GM23248 (cell line): ENCODE data around the gene WRAP53. TPM values are rescaled to one million over a fixed set of nuclear protein-coding genes. Genes with fewer than 3 reads are reported as not detected.

ENCODE experiments used
- DNase-seq: peaks from one replicate; pipeline ENCODE4 v3.0.0-alpha.2; 2015
- H2AFZ ChIP-seq: fragments of 200-600 bp; sonication (generic); 2 replicates; pipeline ENCODE4 v1.6.1; 2016; ENCODE audit warnings: antibody characterized with exemption
- H3F3A ChIP-seq: fragments of 200-600 bp; sonication (generic); 2 replicates; pipeline ENCODE4 v1.6.1; 2016; ENCODE audit warnings: mild to moderate bottlenecking, antibody characterized with exemption, mixed run types; ENCODE audit not compliant: insufficient read depth
- H3K27ac ChIP-seq: fragments of 200-600 bp; sonication (generic); 2 replicates; pipeline ENCODE4 v1.5.1; 2016; ENCODE audit warnings: mild to moderate bottlenecking
- H3K27me3 ChIP-seq: fragments of 200-600 bp; sonication (generic); replicated peaks from 2 replicates; pipeline ENCODE4 v1.6.1; 2016; ENCODE audit warnings: mild to moderate bottlenecking; ENCODE audit not compliant: insufficient read depth
- H3K36me3 ChIP-seq: fragments of 200-600 bp; sonication (generic); 2 replicates; pipeline ENCODE4 v1.6.1; 2016; ENCODE audit warnings: low read depth, mild to moderate bottlenecking
- H3K4me1 ChIP-seq: fragments of 200-600 bp; sonication (generic); 2 replicates; pipeline ENCODE4 v1.6.1; 2016; ENCODE audit warnings: mild to moderate bottlenecking; ENCODE audit not compliant: insufficient read depth
- H3K4me2 ChIP-seq: fragments of 200-600 bp; sonication (generic); one replicate; pipeline ENCODE4 v1.6.1; 2016; ENCODE audit warnings: mild to moderate bottlenecking; ENCODE audit not compliant: unreplicated experiment
- H3K4me3 ChIP-seq: fragments of 200-600 bp; sonication (generic); 2 replicates; pipeline ENCODE4 v1.5.1; 2016; ENCODE audit warnings: mild to moderate bottlenecking
- H3K79me2 ChIP-seq: fragments of 200-600 bp; sonication (generic); 2 replicates; pipeline ENCODE4 v1.6.1; 2016; ENCODE audit warnings: mild to moderate bottlenecking; ENCODE audit not compliant: insufficient read depth
- H3K9ac ChIP-seq: fragments of 200-600 bp; sonication (generic); 2 replicates; pipeline ENCODE4 v1.6.1; 2016; ENCODE audit warnings: mild to moderate bottlenecking
- H3K9me2 ChIP-seq: fragments of 200-600 bp; sonication (generic); 2 replicates; pipeline ENCODE4 v1.6.1; 2016; ENCODE audit warnings: mixed run types, mild to moderate bottlenecking, moderate library complexity; ENCODE audit not compliant: insufficient read depth
- H3K9me3 ChIP-seq: fragments of 200-600 bp; sonication (generic); one replicate; pipeline ENCODE4 v1.6.1; 2017; ENCODE audit warnings: low read depth
- H4K20me1 ChIP-seq: fragments of 200-600 bp; sonication (generic); 2 replicates; pipeline ENCODE4 v1.6.0; 2016; ENCODE audit not compliant: insufficient read depth
- EZH2 ChIP-seq: fragments of 200-600 bp; sonication (generic); IDR thresholded peaks from 2 replicates; pipeline ENCODE4 v1.6.1; 2018; ENCODE audit warnings: antibody characterized with exemption, mild to moderate bottlenecking; ENCODE audit not compliant: insufficient read depth, poor library complexity, severe bottlenecking
- EZH2phosphoT487 ChIP-seq: fragments of 200-600 bp; sonication (generic); IDR thresholded peaks from 2 replicates; pipeline ENCODE4 v1.6.1; 2018; ENCODE audit warnings: antibody characterized with exemption, moderate library complexity, mild to moderate bottlenecking, low read depth; ENCODE audit not compliant: insufficient read depth
- WGBS, 2 experiments: methylation state at CpG; one replicate each; pipeline ENCODE4 v1.1.6; 2015 to 2017; ENCODE audit warnings: low lambda C conversion rate in 2 of 2, low coverage in 1 of 2; ENCODE audit errors: missing lambda C conversion rate in 2 of 2; 5-methylcytosine and 5-hydroxymethylcytosine counted together
- in situ Hi-C: fragments of 300-500 bp; cut with MboI; formaldehyde crosslinking; loops from 2 replicates; pipeline ENCODE4 v1.15.0; 2020
- polyA plus RNA-seq: library from polyadenylated mRNA; unstranded; fragments of >200 nt; fragmentation: Nextera tagmentation; extraction: Ambion mirVana; gene quantifications from 2 replicates; pipeline ENCODE4 v1.2.1, GENCODE V29; 2016
- total RNA-seq: library from RNA; depleted of rRNA; stranded (reverse); fragments of >200 nt; shearing (Covaris generic); gene quantifications from 2 replicates; pipeline ENCODE4 v1.2.3, GENCODE V29; 2014

The WRAP53 gene
- total and polyA plus RNA-seq, 2 experiments from 2014 or later, result 5.9 to 13.1 TPM

GRCh38 chr17:7739746-7740145 lies 51.5 kb downstream of the WRAP53 start:
- Histone ChIP-seq H3F3A (no peaks in the 10 kb centered on the region), H3K27me3 (peaks cover 28% of the 10 kb centered on the region), H4K20me1 (no peaks in the 10 kb centered on the region), H3K79me2 (no peaks in the 10 kb centered on the region), H2AFZ (no peak overlapping the region), H3K36me3 (no peaks in the 10 kb centered on the region), H3K4me3 (no peak overlapping the region), H3K27ac (no peak overlapping the region), H3K4me1 (no peaks in the 10 kb centered on the region), H3K9me2 (no peaks in the 10 kb centered on the region), H3K9me3 (no peaks in the 10 kb centered on the region), H3K9ac (no peak overlapping the region), H3K4me2 (no peak overlapping the region)
- in situ Hi-C loops, result loop anchor here (10.0 kb wide), 1 partner anchor 115 kb away; the partner anchor contains the start of genes CYB5D1, NAA38 and TMEM88
- 55 to 78% methylated on average over 10 to 14 of the region's 14 CpGs for WGBS, 2 experiments
- no peak for DNase-seq
- TF ChIP-seq EZH2phosphoT487, result no peak
- no peak for TF ChIP-seq EZH2

- Histone ChIP-seq H3K27ac (no peak overlapping the region), H3F3A (peaks cover 2% of the 10 kb centered on the region; the same call in 1 of the 2 replicates), H3K9ac (no peak overlapping the region), H2AFZ (no peak overlapping the region), H3K36me3 (no peaks in the 10 kb centered on the region), H3K4me3 (no peak overlapping the region), H3K79me2 (no peaks in the 10 kb centered on the region), H4K20me1 (no peaks in the 10 kb centered on the region), H3K4me1 (peaks cover 1% of the 10 kb centered on the region; the same call in 1 of the 2 replicates), H3K27me3 (peaks cover 28% of the 10 kb centered on the region), H3K9me2 (no peaks in the 10 kb centered on the region), H3K4me2 (no peak overlapping the region), H3K9me3 (no peaks in the 10 kb centered on the region)
- TF ChIP-seq EZH2 (no peak), EZH2phosphoT487 (no peak)
- no peak for DNase-seq
- 62 to 63% methylated on average over 32 to 42 of the region's 42 CpGs for WGBS, 2 experiments
- in situ Hi-C loops, result loop anchor here (10.0 kb wide), 1 partner anchor 114 kb away; the partner anchor contains the start of genes CYB5D1, NAA38 and TMEM88
These were observed 52.3 kb downstream of the WRAP53 start for GRCh38 chr17:7740481-7741001.

- H4K20me1 ChIP-seq, result no peaks in the 10 kb centered on the region
These were observed 54.5 kb downstream of the WRAP53 start for GRCh38 chr17:7742729-7743128.

GRCh38 chr17:7744416-7744815 lies 56.1 kb downstream of the WRAP53 start:
- Histone ChIP-seq H3K79me2 (no peaks in the 10 kb centered on the region), H3K9me3 (no peaks in the 10 kb centered on the region), H2AFZ (no peak overlapping the region), H3K4me2 (no peak overlapping the region), H3K4me1 (peaks cover 37% of the 10 kb centered on the region), H3K36me3 (no peaks in the 10 kb centered on the region), H3F3A (peaks cover 37% of the 10 kb centered on the region), H3K9ac (no peak overlapping the region), H4K20me1 (no peaks in the 10 kb centered on the region), H3K4me3 (no peak overlapping the region), H3K27me3 (0 out of 2 replicates have a peak, but pooled peaks cover 13% of the 10 kb centered on the region), H3K27ac (no peak overlapping the region), H3K9me2 (no peaks in the 10 kb centered on the region)
- no peak for DNase-seq
- 58 to 61% methylated on average over 8 of the region's 8 CpGs for WGBS, 2 experiments
- no peak for TF ChIP-seq EZH2phosphoT487
- TF ChIP-seq EZH2, result no peak
- in situ Hi-C loops, result loop anchor here (10.0 kb wide), 1 partner anchor 110 kb away; the partner anchor contains the start of genes CYB5D1, NAA38 and TMEM88

More at GRCh38 chr17:7742729-7743128, 54.5 kb downstream of the WRAP53 start:
- Histone ChIP-seq H3K9ac (no peak overlapping the region), H2AFZ (no peak overlapping the region), H3K36me3 (no peaks in the 10 kb centered on the region), H3K27me3 (0 out of 2 replicates have a peak, but pooled peaks cover 16% of the 10 kb centered on the region), H3K9me2 (no peaks in the 10 kb centered on the region), H3K4me3 (no peak overlapping the region), H3K27ac (no peak overlapping the region), H3K4me1 (peaks cover 21% of the 10 kb centered on the region), H3K9me3 (no peaks in the 10 kb centered on the region), H3F3A (peaks cover 23% of the 10 kb centered on the region), H3K79me2 (no peaks in the 10 kb centered on the region), H3K4me2 (no peak overlapping the region)
- in situ Hi-C loops, result loop anchor here (10.0 kb wide), 1 partner anchor 112 kb away; the partner anchor contains the start of genes CYB5D1, NAA38 and TMEM88
- no peak for DNase-seq
- WGBS, 2 experiments, result 56 to 59% methylated on average over 10 of the region's 10 CpGs
- TF ChIP-seq EZH2 (no peak), EZH2phosphoT487 (no peak)
